NB4 (cell line): ENCODE data around the gene LRFN2.

ENCODE experiments used
- POLR2A ChIP-seq: IDR thresholded peaks from 2 replicates; pipeline ENCODE4 v1.6.1; 2011; ENCODE audit warnings: mild to moderate bottlenecking; ENCODE audit not compliant: insufficient read length; ENCODE audit errors: extremely low read depth
- TF ChIP-seq, protein P1 (sequence below): IDR thresholded peaks from one replicate; pipeline ENCODE4 v1.5.1; 2012; ENCODE audit warnings: low read depth, low read length

DNA sequence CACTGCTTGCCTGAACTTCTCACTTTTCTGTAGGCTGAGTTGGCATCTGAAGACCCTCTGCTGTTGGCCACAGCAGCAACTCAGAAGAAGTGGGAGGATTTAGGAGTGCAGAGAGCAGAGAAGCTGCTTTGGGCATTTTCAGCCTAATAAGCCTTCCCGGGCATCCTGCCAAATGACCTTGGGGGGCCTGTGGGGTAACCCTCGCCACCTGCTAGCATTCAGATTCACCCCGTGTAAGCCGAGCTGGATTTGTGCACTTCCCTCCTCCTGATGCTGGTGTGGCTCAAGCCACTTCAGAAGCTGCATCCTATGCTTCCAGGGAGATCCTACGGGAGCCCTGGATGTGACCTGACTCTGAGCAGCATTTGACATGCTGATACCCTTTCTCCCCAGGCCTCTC, 114.8 kb downstream of the LRFN2 start:
- TF ChIP-seq, protein P1, sequence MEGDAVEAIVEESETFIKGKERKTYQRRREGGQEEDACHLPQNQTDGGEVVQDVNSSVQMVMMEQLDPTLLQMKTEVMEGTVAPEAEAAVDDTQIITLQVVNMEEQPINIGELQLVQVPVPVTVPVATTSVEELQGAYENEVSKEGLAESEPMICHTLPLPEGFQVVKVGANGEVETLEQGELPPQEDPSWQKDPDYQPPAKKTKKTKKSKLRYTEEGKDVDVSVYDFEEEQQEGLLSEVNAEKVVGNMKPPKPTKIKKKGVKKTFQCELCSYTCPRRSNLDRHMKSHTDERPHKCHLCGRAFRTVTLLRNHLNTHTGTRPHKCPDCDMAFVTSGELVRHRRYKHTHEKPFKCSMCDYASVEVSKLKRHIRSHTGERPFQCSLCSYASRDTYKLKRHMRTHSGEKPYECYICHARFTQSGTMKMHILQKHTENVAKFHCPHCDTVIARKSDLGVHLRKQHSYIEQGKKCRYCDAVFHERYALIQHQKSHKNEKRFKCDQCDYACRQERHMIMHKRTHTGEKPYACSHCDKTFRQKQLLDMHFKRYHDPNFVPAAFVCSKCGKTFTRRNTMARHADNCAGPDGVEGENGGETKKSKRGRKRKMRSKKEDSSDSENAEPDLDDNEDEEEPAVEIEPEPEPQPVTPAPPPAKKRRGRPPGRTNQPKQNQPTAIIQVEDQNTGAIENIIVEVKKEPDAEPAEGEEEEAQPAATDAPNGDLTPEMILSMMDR: no peak
- TF ChIP-seq POLR2A: no peak
